Fibroblast of pulmonary artery (primary cell): ENCODE results near the gene C2orf42.
"Not testable (repeated sequence)": the region's sequence is repeated elsewhere in the genome, so short reads cannot be mapped to it uniquely, and the experiment has no call there.

Experiments used
- DNase-seq: peaks from one replicate; pipeline ENCODE4 v3.0.0-alpha.2; 2010; ENCODE audit warnings: low read depth
- H3K4me3 ChIP-seq: replicated peaks from 2 replicates; pipeline ENCODE4 v1.5.1; 2011; ENCODE audit warnings: low read depth, mild to moderate bottlenecking, control low read depth, low read length, moderate library complexity
- TF ChIP-seq, protein P1 (sequence below): IDR thresholded peaks from 2 replicates; pipeline ENCODE4 v1.5.1; 2011; ENCODE audit warnings: mild to moderate bottlenecking, control low read depth, low read length, inconsistent platforms; ENCODE audit errors: missing control alignments

Gene C2orf42

DNA sequence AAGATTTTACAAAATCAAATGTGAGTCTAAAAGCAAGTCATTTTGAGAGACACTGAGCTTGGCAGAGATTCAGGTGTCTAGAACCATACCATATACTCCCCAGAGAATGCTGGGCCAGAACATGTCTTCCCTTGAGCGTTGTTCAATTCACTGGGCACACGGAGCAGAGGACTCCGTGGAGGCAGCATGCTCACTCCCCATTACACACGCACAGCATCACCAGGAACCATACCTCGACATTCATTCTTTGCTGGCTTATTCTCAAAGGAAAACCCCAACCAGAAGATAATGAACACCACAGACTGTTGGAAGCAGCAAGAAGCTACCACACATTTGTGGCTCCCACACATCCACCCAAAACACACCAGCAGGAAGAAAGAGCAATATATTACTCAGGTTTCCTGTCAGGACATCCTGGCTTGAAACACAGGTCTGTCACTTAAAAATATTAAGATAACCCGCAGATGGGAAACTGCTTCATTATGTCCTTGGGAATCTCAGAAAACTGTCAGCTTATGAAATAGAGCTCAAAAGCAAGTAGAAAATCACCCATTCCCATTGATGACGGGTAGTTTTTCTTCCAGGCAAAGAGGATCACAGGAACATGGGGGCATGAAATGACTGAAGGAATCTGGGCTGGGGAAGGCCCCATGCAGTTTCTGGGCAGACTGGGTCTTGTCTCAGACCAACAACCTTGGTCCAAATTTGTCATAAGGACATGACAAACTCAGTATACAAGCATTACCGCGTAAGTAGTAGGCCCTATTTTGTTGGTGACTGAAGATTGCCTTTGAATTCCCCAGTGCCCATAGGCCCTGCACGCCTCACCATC is 57.1 kb downstream of the C2orf42 start:
- peak; percentile 31 for DNase-seq
- TF ChIP-seq, protein P1, sequence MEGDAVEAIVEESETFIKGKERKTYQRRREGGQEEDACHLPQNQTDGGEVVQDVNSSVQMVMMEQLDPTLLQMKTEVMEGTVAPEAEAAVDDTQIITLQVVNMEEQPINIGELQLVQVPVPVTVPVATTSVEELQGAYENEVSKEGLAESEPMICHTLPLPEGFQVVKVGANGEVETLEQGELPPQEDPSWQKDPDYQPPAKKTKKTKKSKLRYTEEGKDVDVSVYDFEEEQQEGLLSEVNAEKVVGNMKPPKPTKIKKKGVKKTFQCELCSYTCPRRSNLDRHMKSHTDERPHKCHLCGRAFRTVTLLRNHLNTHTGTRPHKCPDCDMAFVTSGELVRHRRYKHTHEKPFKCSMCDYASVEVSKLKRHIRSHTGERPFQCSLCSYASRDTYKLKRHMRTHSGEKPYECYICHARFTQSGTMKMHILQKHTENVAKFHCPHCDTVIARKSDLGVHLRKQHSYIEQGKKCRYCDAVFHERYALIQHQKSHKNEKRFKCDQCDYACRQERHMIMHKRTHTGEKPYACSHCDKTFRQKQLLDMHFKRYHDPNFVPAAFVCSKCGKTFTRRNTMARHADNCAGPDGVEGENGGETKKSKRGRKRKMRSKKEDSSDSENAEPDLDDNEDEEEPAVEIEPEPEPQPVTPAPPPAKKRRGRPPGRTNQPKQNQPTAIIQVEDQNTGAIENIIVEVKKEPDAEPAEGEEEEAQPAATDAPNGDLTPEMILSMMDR: no peak
- no peak overlapping the region for H3K4me3 ChIP-seq

DNA sequence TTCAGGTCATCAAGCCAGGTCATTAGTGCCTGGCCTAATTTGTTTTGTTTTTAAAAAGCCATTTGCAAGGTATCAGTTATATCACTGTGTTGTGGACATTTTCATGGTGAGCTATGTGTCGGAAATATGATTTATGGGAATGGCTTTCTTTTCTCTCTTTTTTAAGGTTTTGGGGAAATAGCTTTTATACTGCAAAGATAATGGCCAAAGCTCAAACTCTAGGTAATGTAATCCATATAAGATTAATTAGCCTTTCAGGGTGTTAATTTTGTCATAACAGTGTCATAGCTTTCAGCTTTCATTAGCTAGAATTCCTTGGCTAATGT is 57.7 kb downstream of the C2orf42 start:
- no peak overlapping the region for H3K4me3 ChIP-seq
- DNase-seq: no peak
- TF ChIP-seq, protein P1: no peak

DNA sequence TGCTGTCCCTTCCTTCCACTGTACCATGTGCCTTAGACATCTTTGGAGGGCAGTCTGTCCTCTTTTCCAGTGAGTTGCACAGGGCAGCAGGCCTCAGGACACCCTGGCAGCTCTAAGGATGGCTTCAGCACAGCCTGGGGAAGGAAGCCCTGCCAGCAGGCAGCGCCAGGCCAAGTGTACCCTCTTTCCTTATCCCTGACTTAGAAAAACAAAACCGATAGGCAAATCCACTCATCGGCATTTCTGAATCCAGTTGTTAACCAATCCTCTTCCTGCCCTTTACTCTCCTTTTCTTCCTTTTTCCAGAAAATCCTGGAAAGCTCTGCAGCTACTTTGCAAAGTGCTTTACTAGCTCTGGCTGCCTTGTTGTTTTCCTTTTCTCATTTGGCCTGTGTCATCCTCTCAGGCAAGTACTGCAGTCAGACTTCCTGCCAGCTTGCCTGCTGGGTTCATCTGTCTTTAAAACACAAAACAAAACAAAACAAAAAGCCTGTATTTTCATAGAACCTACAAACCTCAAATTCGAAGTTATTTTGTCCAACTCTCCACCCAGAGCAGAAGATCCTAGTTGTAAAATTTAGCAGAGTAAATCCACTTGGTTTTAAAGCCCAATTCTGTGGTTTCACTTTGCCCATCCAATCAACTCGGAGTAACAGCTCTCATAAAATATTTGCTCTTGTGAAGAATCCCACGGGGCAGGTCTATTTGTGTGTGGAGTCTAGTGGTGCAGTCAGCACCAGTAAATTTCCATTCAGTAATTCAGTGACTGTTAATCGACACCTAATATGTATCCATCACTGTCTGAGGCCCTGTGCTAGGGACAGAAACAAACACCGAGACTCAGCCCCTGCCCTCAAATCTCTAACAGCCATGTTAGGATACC is 58.3 kb downstream of the C2orf42 start:
- peak overlapping the region; percentile 4 for H3K4me3 ChIP-seq
- TF ChIP-seq, protein P1: no peak
- DNase-seq: peak; percentile 65

DNA sequence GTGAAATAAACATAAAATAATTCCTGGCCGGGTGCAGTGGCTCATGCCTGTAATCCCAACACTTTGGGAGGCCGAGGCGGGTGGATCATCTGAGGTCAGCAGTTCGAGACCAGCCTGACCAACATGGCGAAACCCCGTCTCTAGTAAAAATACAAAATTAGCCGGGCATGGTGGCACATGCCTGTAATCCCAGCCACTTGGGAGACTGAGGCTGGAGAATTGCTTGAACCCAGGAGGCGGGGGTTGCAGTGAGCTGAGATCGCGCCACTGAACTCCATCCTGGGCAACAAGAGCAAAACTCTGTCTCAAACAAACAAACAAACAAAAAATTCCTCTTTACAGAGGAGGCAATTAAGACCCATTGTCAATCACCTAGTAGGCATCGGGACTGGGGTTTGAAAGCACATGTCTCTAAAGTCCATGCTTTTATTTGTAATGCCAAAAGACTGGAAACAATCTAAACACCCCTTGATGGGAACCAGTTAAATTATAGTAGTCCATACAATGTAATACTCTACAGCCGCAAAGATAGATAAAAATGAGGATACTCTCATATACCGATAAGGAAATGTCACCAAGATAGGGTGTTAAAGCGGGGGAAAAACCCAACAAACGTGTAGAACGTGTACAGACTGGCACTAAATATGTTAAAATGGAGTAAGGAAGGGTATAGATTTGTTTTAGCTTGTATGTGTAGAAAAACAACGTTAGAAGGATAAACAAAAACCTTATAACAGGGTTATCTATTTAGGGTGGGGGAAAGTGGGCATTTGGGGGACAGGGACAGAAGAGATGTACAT is 59.3 kb downstream of the C2orf42 start:
- not testable (repeated sequence) for DNase-seq, H3K4me3 ChIP-seq

DNA sequence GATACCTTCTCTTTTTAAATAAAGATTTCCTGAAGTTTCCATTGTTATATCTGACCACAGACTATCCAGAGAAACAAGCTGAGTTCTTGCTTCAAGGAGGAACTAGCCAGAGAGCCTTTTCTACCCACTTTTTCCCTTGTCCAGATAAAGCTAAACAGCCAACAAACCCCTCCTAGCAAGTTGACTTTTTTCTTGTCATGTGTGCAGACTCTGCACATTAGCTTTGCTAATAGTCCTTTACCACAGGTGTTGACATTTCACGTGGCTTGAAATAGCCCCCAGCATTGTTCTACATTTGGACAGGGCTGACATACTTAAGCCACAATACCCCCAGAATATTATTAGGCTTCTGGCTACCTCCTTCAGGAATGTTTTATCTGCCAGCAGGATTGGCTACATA is 62.8 kb downstream of the C2orf42 start:
- no peak for DNase-seq
- no peak overlapping the region for H3K4me3 ChIP-seq
- TF ChIP-seq, protein P1: no peak

DNA sequence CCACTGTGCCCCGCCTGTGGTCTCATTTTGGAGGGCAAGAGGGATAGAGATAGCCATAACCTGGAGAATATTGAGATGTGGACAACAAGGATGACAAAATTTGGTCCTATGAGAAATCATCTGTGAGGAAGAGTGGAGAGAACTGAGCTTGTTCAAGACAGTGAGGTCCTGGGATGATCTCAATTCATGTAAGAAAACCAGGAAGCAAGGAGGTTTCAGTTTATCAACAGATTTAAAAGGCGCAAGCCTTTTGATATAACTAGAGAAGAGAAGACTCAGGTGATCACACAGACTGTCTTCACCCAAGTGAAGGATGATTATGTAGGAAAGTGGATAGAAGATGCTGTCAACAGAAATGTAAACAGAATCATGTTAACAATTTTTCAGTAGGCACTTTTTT is 64.4 kb downstream of the C2orf42 start:
- no peak for DNase-seq
- TF ChIP-seq, protein P1: no peak
- no peak overlapping the region for H3K4me3 ChIP-seq

DNA sequence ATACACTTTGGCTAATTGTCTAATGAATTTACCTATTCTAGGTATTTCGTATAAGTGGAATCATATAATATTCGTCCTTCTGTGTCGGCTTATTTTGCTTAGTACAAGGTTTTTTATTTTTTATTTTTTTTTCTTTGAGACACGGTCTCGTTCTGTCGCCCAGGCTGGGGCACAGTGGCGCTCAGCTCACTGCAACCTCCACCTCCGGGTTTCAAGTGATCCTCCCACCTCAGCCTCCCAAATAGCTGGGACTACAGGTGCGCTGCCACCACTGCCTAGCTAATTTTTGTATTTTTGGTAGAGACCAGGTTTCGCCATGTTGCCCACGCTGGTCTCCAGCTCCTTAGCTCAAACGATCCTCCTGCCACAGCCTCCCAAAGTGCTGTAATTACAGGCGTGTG is 65.3 kb downstream of the C2orf42 start:
- H3K4me3 ChIP-seq: peak overlapping the region; percentile 57
- DNase-seq: no peak
- TF ChIP-seq, protein P1: no peak
